GM12878 (cell line): ENCODE results near the gene ZMIZ1. TPM values are rescaled to one million over a fixed set of nuclear protein-coding genes. Genes with fewer than 3 reads are reported as not detected.
A peak's percentile ranks its signal among the peaks of the same experiment; 100 is the strongest.

ENCODE experiments used
- ATAC-seq: fragments of 200-7000 bp; cut with Tn5 transposase; 3 replicates; pipeline ENCODE4 v1.9.1; 2020; ENCODE audit warnings: mild to moderate bottlenecking, moderate library complexity
- BruUV-seq: library from RNA; stranded (reverse); fragments of 400-500 nt; replicated peaks from 2 replicates; lab custom pipeline; 2021; lab: Mats Ljungman, UMichigan
- CTCF ChIA-PET: fragments of 300-600 bp; sonication (Branson Sonifier 250); formaldehyde crosslinking; extraction: SDS; loops from one replicate; lab custom pipeline; 2021; ENCODE audit warnings: inconsistent platforms; lab: Yijun Ruan, JAX
- POLR2A ChIA-PET: fragments of 350-600 bp; formaldehyde crosslinking; extraction: SDS; loops from one replicate; lab custom pipeline; 2021; ENCODE audit warnings: inconsistent platforms; lab: Charles Lee
- RAD21 ChIA-PET: fragments of 300-600 bp; sonication (Branson Sonifier 250); formaldehyde crosslinking; loops from one replicate; lab custom pipeline; 2023; ENCODE audit warnings: antibody characterized with exemption; ENCODE audit not compliant: unreplicated experiment; lab: Charles Lee
- SMC1A ChIA-PET: fragments of 300-600 bp; sonication (Branson Sonifier 250); formaldehyde crosslinking; loops from one replicate; lab custom pipeline; 2023; ENCODE audit not compliant: unreplicated experiment, uncharacterized antibody; lab: Charles Lee
- DNase-seq: peaks from one replicate; pipeline ENCODE4 v3.0.0-alpha.2; 2011; ENCODE audit warnings: low read depth, low spot score
- FAIRE-seq: peaks from 3 replicates; lab custom pipeline; 2011; peaks lifted over from hg19 to GRCh38; lab: Jason Lieb, UNC
- H2AFZ ChIP-seq: 2 replicates; pipeline ENCODE4 v1.6.0; 2011; ENCODE audit warnings: low read depth, low read length, control low read depth; ENCODE audit not compliant: control insufficient read depth
- H3K27ac ChIP-seq: 2 replicates; pipeline ENCODE4 v1.5.1; 2011; ENCODE audit warnings: control low read depth; ENCODE audit not compliant: control insufficient read depth, insufficient read depth
- H3K27me3 ChIP-seq, 2 experiments: replicated peaks in 1 of 2; 2 replicates each; pipeline versions ENCODE4 v1.6.0 to v1.6.1; 2011; ENCODE audit warnings: low read length in 1 of 2; ENCODE audit not compliant: control insufficient read depth in 2 of 2, insufficient read depth in 2 of 2
- H3K36me3 ChIP-seq, 2 experiments: 2 replicates each; pipeline ENCODE4 v1.5.1; 2011; ENCODE audit warnings: low read length in 1 of 2; ENCODE audit not compliant: control insufficient read depth in 2 of 2, insufficient read depth in 2 of 2
- H3K4me1 ChIP-seq: 2 replicates; pipeline ENCODE4 v1.6.1; 2011; ENCODE audit warnings: mild to moderate bottlenecking, low read length, moderate library complexity, mixed read lengths; ENCODE audit not compliant: control insufficient read depth, insufficient read depth
- H3K4me2 ChIP-seq: 2 replicates; pipeline ENCODE4 v1.6.0; 2011; ENCODE audit warnings: control low read depth; ENCODE audit not compliant: control insufficient read depth, insufficient read depth
- H3K4me3 ChIP-seq: fragments of 200-600 bp; sonication (generic); 2 replicates; pipeline ENCODE4 v1.5.1; 2016
- H3K79me2 ChIP-seq: 2 replicates; pipeline ENCODE4 v1.6.0; 2011; ENCODE audit warnings: low read length; ENCODE audit not compliant: control insufficient read depth, insufficient read depth
- H3K9ac ChIP-seq: 2 replicates; pipeline ENCODE4 v1.8.0; 2011; ENCODE audit warnings: low read length, control low read depth, mixed read lengths; ENCODE audit not compliant: control insufficient read depth, insufficient read depth
- H3K9me3 ChIP-seq: replicated peaks from 3 replicates; pipeline ENCODE4 v1.5.1; 2011; ENCODE audit warnings: mild to moderate bottlenecking, low read length; ENCODE audit not compliant: control insufficient read depth, insufficient read depth
- H4K20me1 ChIP-seq: 2 replicates; pipeline ENCODE4 v1.6.0; 2011; ENCODE audit not compliant: control insufficient read depth, insufficient read depth
- CBFB ChIP-seq: IDR thresholded peaks from 2 replicates; pipeline ENCODE4 v1.6.1; 2016; ENCODE audit warnings: antibody characterized with exemption, low read depth
- CBX3 ChIP-seq: fragments of 200-600 bp; sonication (generic); IDR thresholded peaks from 2 replicates; pipeline ENCODE4 v1.6.1; 2016; ENCODE audit warnings: low read depth, borderline replicate concordance
- CHD1 ChIP-seq: IDR thresholded peaks from 2 replicates; pipeline ENCODE4 v1.6.1; 2012; ENCODE audit warnings: low read depth, low read length, improper control_type of control experiment
- HDAC2 ChIP-seq: fragments of 200-600 bp; sonication (generic); IDR thresholded peaks from 2 replicates; pipeline ENCODE4 v1.6.1; 2017
- IRF4 ChIP-seq: IDR thresholded peaks from 2 replicates; pipeline ENCODE4 v1.6.1; 2011; ENCODE audit warnings: low read depth, low read length
- MTA3 ChIP-seq: IDR thresholded peaks from 2 replicates; pipeline ENCODE4 v1.6.1; 2012; ENCODE audit warnings: low read length, inconsistent platforms, borderline replicate concordance
- MYC ChIP-seq: IDR thresholded peaks from 2 replicates; pipeline ENCODE4 v1.6.1; 2011; ENCODE audit warnings: mild to moderate bottlenecking, low read length, moderate library complexity, inconsistent platforms; ENCODE audit not compliant: insufficient read depth, insufficient replicate concordance, insufficient read length, severe bottlenecking
- NFYB ChIP-seq: IDR thresholded peaks from 2 replicates; pipeline ENCODE4 v1.6.1; 2011; ENCODE audit warnings: low read depth, mild to moderate bottlenecking, low read length, improper control_type of control experiment, moderate library complexity; ENCODE audit not compliant: insufficient read depth
- RFX5 ChIP-seq: IDR thresholded peaks from 2 replicates; pipeline ENCODE4 v1.6.1; 2011; ENCODE audit warnings: low read depth, low read length, improper control_type of control experiment
- SMAD5 ChIP-seq: IDR thresholded peaks from 2 replicates; pipeline ENCODE4 v1.6.1; 2016; ENCODE audit warnings: antibody characterized with exemption, low read depth
- SPI1 ChIP-seq: IDR thresholded peaks from 2 replicates; pipeline ENCODE4 v1.6.1; 2011; ENCODE audit warnings: low read depth, mild to moderate bottlenecking, low read length, moderate library complexity, borderline replicate concordance; ENCODE audit not compliant: insufficient read depth
- TARDBP ChIP-seq: IDR thresholded peaks from 2 replicates; pipeline ENCODE4 v1.6.1; 2016; ENCODE audit warnings: borderline replicate concordance
- WRNIP1 ChIP-seq: IDR thresholded peaks from 2 replicates; pipeline ENCODE4 v1.6.1; 2011; ENCODE audit warnings: low read depth, low read length, improper control_type of control experiment, borderline replicate concordance
- WGBS: methylation state at CpG from one replicate; pipeline ENCODE4 v1.1.6; 2016; ENCODE audit warnings: low lambda C conversion rate; ENCODE audit not compliant: insufficient replicate concordance, insufficient coverage; ENCODE audit errors: missing lambda C conversion rate; 5-methylcytosine and 5-hydroxymethylcytosine counted together
- in situ Hi-C: fragments of 300-500 bp; cut with MboI; formaldehyde crosslinking; loops from 9 replicates; pipeline ENCODE4 v1.14.3; 2018; ENCODE audit warnings: mixed read lengths
- intact Hi-C: fragments of 100-400 bp; cut with micrococcal nuclease; formaldehyde crosslinking; loops from one replicate; pipeline ENCODE4 v1.14.2; 2022; ENCODE audit not compliant: unreplicated experiment
- polyA plus RNA-seq, 11 experiments: library from polyadenylated mRNA; depleted of rRNA in 4 of 11; unstranded in 6 of 11; stranded (reverse) in 5 of 11; fragments of >200 nt; fragmentation: Nextera tagmentation in 4 of 11; fragmentation: Illumina TruSeq in 1 of 11; extraction: Ambion mirVana in 4 of 11; extraction: Trizol in 1 of 11; gene quantifications; 1 replicate in 1 of 11; 2 replicates in 10 of 11; pipeline versions ENCODE4 v1.2.1 to v1.2.3, GENCODE V29; 2011 to 2016; ENCODE audit warnings: inconsistent platforms in 2 of 11, missing spikeins in 2 of 11, low read depth in 1 of 11
- total RNA-seq, 4 experiments: library from RNA; depleted of rRNA in 3 of 4; stranded (reverse); fragments of >200 nt in 3 of 4; fragmentation: Illumina TruSeq in 1 of 4; extraction: Trizol in 1 of 4; gene quantifications; 2 replicates each; pipeline versions ENCODE4 v1.2.1 to v1.2.3, GENCODE V29; 2013 to 2021
- TF ChIP-seq, protein P1 (sequence below): IDR thresholded peaks from 2 replicates; pipeline ENCODE4 v1.6.1; 2012; ENCODE audit warnings: low read depth, low read length, improper control_type of control experiment
- TF ChIP-seq, protein P2 (sequence below): fragments of 450-650 bp; IDR thresholded peaks from 2 replicates; pipeline ENCODE4 v1.6.1; 2017; ENCODE audit warnings: borderline replicate concordance
- TF ChIP-seq, protein P3 (sequence below): fragments of 450-650 bp; conservative IDR thresholded peaks from 2 replicates; pipeline ENCODE4 v1.6.1; 2017; ENCODE audit warnings: mild to moderate bottlenecking, moderate library complexity
- TF ChIP-seq, protein P4 (sequence below): IDR thresholded peaks from 2 replicates; pipeline ENCODE4 v1.6.1; 2012; ENCODE audit warnings: low read length, inconsistent platforms

Gene ZMIZ1
- total and polyA plus RNA-seq, 10 of the 15 experiments (the other 5 are each of a cell fraction or from before 2014, with no cell fraction given), result 3.1 to 82.3 (median 14.9) TPM

DNA sequence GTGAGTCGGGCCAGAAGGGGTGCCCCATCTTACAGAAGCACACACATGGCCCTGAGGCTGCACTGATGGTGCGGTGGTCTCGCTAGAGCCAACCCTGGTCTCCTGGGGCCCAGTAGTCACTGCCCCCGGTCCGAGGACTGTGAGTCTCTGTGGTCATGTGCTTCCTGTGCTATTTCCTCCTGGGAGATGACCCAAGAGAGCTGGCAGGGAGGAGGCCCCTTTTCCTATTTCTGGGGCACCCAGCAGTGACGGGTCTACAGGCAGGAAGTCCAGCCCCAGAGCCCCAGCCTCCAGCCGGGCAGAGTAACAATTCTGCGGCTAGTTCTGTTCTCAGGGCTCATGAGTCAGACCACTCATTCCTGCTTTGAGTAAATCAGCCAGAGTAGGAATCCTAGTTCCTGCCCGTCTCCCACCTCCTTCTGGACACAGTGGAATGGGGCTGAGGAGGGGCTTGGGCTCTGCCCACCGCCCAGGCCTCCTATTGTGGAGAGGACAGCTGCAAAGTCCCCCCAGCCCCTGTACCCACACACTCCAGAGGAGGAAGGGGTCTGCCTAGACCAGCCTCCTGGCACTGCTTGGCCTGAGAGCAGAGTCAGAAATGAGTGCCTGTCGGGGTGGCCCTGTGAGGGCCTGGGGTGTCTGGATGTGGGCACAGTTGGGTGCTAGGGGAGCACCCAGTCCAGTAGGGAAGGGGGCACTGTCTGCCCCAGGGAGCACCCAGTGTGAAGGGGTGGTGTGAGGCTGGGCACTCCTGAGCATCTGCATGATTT is 198.0 kb downstream of the ZMIZ1 start:
- 2% methylated on average over 11 of the region's 11 CpGs for WGBS
- ChIA-PET POLR2A (interaction anchor here (1.0 to 1.4 kb wide), 3 partner anchors 16 to 19 kb away, joined by 3 to 6 read pairs (median 3); no protein-coding TSS in a partner anchor), SMC1A (interaction anchor here (1.5 to 12.1 kb wide), 3 partner anchors 17 to 20 kb away, joined by 8 to 114 read pairs (median 15); no protein-coding TSS in a partner anchor), CTCF (interaction anchor here (0.9 to 5.6 kb wide), 8 partner anchors 9 to 64 kb away, joined by 3 to 42 read pairs (median 4); no protein-coding TSS in a partner anchor), RAD21 (interaction anchor here (1.4 to 4.5 kb wide), 5 partner anchors 19 to 78 kb away, joined by 5 to 48 read pairs (median 8); no protein-coding TSS in a partner anchor)
- peak; percentile 89 for ATAC-seq
- Histone ChIP-seq H3K27ac (peak overlapping the region; percentile 91), H3K36me3 (peaks cover 6 to 32% of the 10 kb centered on the region in 2 experiments), H3K9ac (peak overlapping the region; percentile 49), H3K79me2 (peaks cover 97% of the 10 kb centered on the region), H4K20me1 (peaks cover 6% of the 10 kb centered on the region; the same call in 1 of the 2 replicates), H3K4me1 (peaks cover 65% of the 10 kb centered on the region), H3K4me2 (peak overlapping the region; percentile 70), H3K9me3 (no peaks in the 10 kb centered on the region), H3K4me3 (peak overlapping the region; percentile 19; the same call in 1 of the 2 replicates), H2AFZ (no peak overlapping the region; the same call in 1 of the 2 replicates), H3K27me3 (no peaks in the 10 kb centered on the region)
- FAIRE-seq, result peak; percentile 88
- BruUV-seq, result no TSS peak
- in situ Hi-C loops, result no loop called here
- intact Hi-C loops, result loop anchor here (1.0 kb wide), 2 partner anchors 17 to 20 kb away; no protein-coding TSS in a partner anchor
- DNase-seq, result peak; percentile 81
- no peak for TF ChIP-seq CBX3
- 0 out of 2 replicates have a peak, but pooled peaks have one; percentile 34 for TF ChIP-seq CHD1
- TF ChIP-seq, protein P1, sequence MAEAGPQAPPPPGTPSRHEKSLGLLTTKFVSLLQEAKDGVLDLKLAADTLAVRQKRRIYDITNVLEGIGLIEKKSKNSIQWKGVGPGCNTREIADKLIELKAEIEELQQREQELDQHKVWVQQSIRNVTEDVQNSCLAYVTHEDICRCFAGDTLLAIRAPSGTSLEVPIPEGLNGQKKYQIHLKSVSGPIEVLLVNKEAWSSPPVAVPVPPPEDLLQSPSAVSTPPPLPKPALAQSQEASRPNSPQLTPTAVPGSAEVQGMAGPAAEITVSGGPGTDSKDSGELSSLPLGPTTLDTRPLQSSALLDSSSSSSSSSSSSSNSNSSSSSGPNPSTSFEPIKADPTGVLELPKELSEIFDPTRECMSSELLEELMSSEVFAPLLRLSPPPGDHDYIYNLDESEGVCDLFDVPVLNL, result no peak
- 0 out of 2 replicates have a peak, but pooled peaks have one; percentile 32 for TF ChIP-seq WRNIP1
- TF ChIP-seq TARDBP, result no peak
- TF ChIP-seq HDAC2, result no peak
- peak; percentile 90 for TF ChIP-seq SPI1
- TF ChIP-seq, protein P2, sequence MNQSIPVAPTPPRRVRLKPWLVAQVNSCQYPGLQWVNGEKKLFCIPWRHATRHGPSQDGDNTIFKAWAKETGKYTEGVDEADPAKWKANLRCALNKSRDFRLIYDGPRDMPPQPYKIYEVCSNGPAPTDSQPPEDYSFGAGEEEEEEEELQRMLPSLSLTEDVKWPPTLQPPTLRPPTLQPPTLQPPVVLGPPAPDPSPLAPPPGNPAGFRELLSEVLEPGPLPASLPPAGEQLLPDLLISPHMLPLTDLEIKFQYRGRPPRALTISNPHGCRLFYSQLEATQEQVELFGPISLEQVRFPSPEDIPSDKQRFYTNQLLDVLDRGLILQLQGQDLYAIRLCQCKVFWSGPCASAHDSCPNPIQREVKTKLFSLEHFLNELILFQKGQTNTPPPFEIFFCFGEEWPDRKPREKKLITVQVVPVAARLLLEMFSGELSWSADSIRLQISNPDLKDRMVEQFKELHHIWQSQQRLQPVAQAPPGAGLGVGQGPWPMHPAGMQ, result no peak
- 0 out of 2 replicates have a peak, but pooled peaks have one; percentile 68 for TF ChIP-seq CBFB
- no peak for TF ChIP-seq SMAD5
- no peak for TF ChIP-seq NFYB
- TF ChIP-seq MTA3, result no peak; the same call in 1 of the 2 replicates
- TF ChIP-seq, protein P3, sequence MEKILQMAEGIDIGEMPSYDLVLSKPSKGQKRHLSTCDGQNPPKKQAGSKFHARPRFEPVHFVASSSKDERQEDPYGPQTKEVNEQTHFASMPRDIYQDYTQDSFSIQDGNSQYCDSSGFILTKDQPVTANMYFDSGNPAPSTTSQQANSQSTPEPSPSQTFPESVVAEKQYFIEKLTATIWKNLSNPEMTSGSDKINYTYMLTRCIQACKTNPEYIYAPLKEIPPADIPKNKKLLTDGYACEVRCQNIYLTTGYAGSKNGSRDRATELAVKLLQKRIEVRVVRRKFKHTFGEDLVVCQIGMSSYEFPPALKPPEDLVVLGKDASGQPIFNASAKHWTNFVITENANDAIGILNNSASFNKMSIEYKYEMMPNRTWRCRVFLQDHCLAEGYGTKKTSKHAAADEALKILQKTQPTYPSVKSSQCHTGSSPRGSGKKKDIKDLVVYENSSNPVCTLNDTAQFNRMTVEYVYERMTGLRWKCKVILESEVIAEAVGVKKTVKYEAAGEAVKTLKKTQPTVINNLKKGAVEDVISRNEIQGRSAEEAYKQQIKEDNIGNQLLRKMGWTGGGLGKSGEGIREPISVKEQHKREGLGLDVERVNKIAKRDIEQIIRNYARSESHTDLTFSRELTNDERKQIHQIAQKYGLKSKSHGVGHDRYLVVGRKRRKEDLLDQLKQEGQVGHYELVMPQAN, result no peak
- no peak for TF ChIP-seq MYC
- TF ChIP-seq RFX5, result no peak
- peak; percentile 97 for TF ChIP-seq IRF4
- TF ChIP-seq, protein P4, sequence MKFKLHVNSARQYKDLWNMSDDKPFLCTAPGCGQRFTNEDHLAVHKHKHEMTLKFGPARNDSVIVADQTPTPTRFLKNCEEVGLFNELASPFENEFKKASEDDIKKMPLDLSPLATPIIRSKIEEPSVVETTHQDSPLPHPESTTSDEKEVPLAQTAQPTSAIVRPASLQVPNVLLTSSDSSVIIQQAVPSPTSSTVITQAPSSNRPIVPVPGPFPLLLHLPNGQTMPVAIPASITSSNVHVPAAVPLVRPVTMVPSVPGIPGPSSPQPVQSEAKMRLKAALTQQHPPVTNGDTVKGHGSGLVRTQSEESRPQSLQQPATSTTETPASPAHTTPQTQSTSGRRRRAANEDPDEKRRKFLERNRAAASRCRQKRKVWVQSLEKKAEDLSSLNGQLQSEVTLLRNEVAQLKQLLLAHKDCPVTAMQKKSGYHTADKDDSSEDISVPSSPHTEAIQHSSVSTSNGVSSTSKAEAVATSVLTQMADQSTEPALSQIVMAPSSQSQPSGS, result peak; percentile 67; the same call in 1 of the 2 replicates
